K562 (cell line): Measurements from ENCODE around the gene TTC21A. TPM values are rescaled to one million over a fixed set of nuclear protein-coding genes. Genes with fewer than 3 reads are reported as not detected.

ENCODE experiments used
- ATAC-seq: fragments of 200-7000 bp; cut with Tn5 transposase; 3 replicates; pipeline ENCODE4 v1.9.1; 2020; ENCODE audit warnings: moderate library complexity
- BruUV-seq: library from RNA; stranded (reverse); fragments of 400-500 nt; replicated peaks from 2 replicates; lab custom pipeline; 2021; lab: Mats Ljungman, UMichigan
- CTCF ChIA-PET: fragments of 300-600 bp; formaldehyde crosslinking; extraction: SDS; loops from one replicate; lab custom pipeline; 2021; ENCODE audit warnings: low intra/inter-chr PET ratio; lab: Yijun Ruan, JAX
- POLR2A ChIA-PET: fragments of 300-600, 350-650 bp; sonication (Branson Sonifier 250); formaldehyde crosslinking; extraction: SDS; loops from one replicate; lab custom pipeline; 2021; ENCODE audit warnings: antibody characterized with exemption, inconsistent platforms; lab: Yijun Ruan, JAX
- DNase-seq, 4 experiments: peaks; one replicate each; pipeline versions ENCODE4 v3.0.0 to v3.0.0-alpha.2; 2011 to 2018; ENCODE audit warnings: low spot score in 3 of 4, mixed read lengths in 3 of 4; ENCODE audit errors: extremely low read depth in 1 of 4
- FAIRE-seq: peaks from 2 replicates; lab custom pipeline; 2011; peaks lifted over from hg19 to GRCh38; lab: Jason Lieb, UNC
- H2AFZ ChIP-seq: 2 replicates; pipeline ENCODE4 v1.6.0; 2011; ENCODE audit warnings: low read depth, low read length, control low read depth, inconsistent platforms
- H3K27ac ChIP-seq: fragments of 200-600 bp; 3 replicates; pipeline ENCODE4 v1.8.0; 2011; ENCODE audit warnings: low read depth, mild to moderate bottlenecking, control low read depth, inconsistent platforms, low read length, moderate library complexity, mixed read lengths; ENCODE audit errors: extremely low read depth
- H3K27me3 ChIP-seq, 2 experiments: fragments of 300-600 bp in 1 of 2; 2 replicates in 1 of 2; 3 replicates in 1 of 2; pipeline versions ENCODE4 v1.6.0 to v1.8.0; 2011; ENCODE audit warnings: inconsistent platforms in 2 of 2, low read length in 2 of 2, mild to moderate bottlenecking in 1 of 2, mixed read lengths in 1 of 2, moderate library complexity in 1 of 2; ENCODE audit not compliant: control insufficient read depth in 2 of 2, insufficient read depth in 2 of 2
- H3K36me3 ChIP-seq: fragments of 300-600 bp; 3 replicates; pipeline ENCODE4 v1.8.0; 2011; ENCODE audit warnings: mild to moderate bottlenecking, low read length, inconsistent platforms; ENCODE audit not compliant: control insufficient read depth, insufficient read depth
- H3K4me1 ChIP-seq, 2 experiments: fragments of 200-600 bp in 1 of 2; replicated peaks in 1 of 2; 2 replicates in 1 of 2; 3 replicates in 1 of 2; pipeline versions ENCODE4 v1.5.1 to v1.8.0; 2011; ENCODE audit warnings: inconsistent platforms in 2 of 2, low read length in 2 of 2, mild to moderate bottlenecking in 1 of 2, mixed read lengths in 1 of 2, moderate library complexity in 1 of 2; ENCODE audit not compliant: control insufficient read depth in 2 of 2, insufficient read depth in 2 of 2
- H3K4me2 ChIP-seq: 2 replicates; pipeline ENCODE4 v1.6.1; 2011; ENCODE audit warnings: low read length, control low read depth, inconsistent platforms, mixed read lengths; ENCODE audit not compliant: insufficient read depth
- H3K4me3 ChIP-seq: fragments of 200-600 bp; sonication (generic), shearing (Covaris generic); 2 replicates; pipeline ENCODE4 v1.5.1; 2016; ENCODE audit warnings: control low read depth, inconsistent platforms
- H3K79me2 ChIP-seq: fragments of 200-600 bp; 3 replicates; pipeline ENCODE4 v1.8.0; 2011; ENCODE audit warnings: low read length, inconsistent platforms; ENCODE audit not compliant: control insufficient read depth, insufficient read depth
- H3K9ac ChIP-seq, 2 experiments: 2 replicates each; pipeline versions ENCODE4 v1.6.0 to v1.6.1; 2011; ENCODE audit warnings: low read depth in 2 of 2, low read length in 2 of 2, control low read depth in 1 of 2, inconsistent platforms in 1 of 2, mild to moderate bottlenecking in 1 of 2, mixed read lengths in 1 of 2; ENCODE audit not compliant: insufficient read depth in 1 of 2
- H3K9me1 ChIP-seq: one replicate; pipeline ENCODE4 v1.6.0; 2011; ENCODE audit warnings: inconsistent platforms, mild to moderate bottlenecking, low read length, moderate library complexity; ENCODE audit not compliant: control insufficient read depth, insufficient read depth
- H3K9me3 ChIP-seq: replicated peaks from 2 replicates; pipeline ENCODE4 v1.5.1; 2011; ENCODE audit warnings: low read depth, low read length, inconsistent platforms; ENCODE audit not compliant: control insufficient read depth, insufficient read depth
- H4K20me1 ChIP-seq: replicated peaks from 2 replicates; pipeline ENCODE4 v1.6.1; 2011; ENCODE audit warnings: low read length, inconsistent platforms, mixed read lengths; ENCODE audit not compliant: control insufficient read depth, insufficient read depth
- MYNN ChIP-seq, 2 experiments: sonication (generic); formaldehyde crosslinking in 1 of 2; IDR thresholded peaks; 2 replicates each; pipeline versions ENCODE4 v1.5.0 to v1.6.1; 2016 to 2020; ENCODE audit warnings: antibody characterized with exemption in 1 of 2, missing genetic modification reagents in 1 of 2
- SLC30A9 ChIP-seq: fragments of 250-450 bp; sonication (Bioruptor Pico); IDR thresholded peaks from 2 replicates; pipeline ENCODE4 v1.8.0; 2022; ENCODE audit warnings: mild to moderate bottlenecking, moderate library complexity
- SUPT5H ChIP-seq: fragments of 450-650 bp; IDR thresholded peaks from 2 replicates; pipeline ENCODE4 v1.6.1; 2016
- ZNF197 ChIP-seq: fragments of 200-800 bp; sonication (Bioruptor generic); IDR thresholded peaks from 2 replicates; pipeline ENCODE4 v1.6.1; 2016; ENCODE audit warnings: low read depth, missing genetic modification characterization, missing compliant biosample characterization
- ZNF263 ChIP-seq: sonication (generic); formaldehyde crosslinking; IDR thresholded peaks from 2 replicates; pipeline ENCODE4 v1.8.0; 2022; ENCODE audit warnings: mild to moderate bottlenecking, missing genetic modification reagents, borderline replicate concordance
- WGBS: fragments of 100-300 bp; shearing (Covaris generic); methylation state at CpG from one replicate; pipeline ENCODE4 v1.1.6; 2016; ENCODE audit warnings: low coverage, mixed read lengths; ENCODE audit not compliant: insufficient coverage; ENCODE audit errors: missing lambda C conversion rate; 5-methylcytosine and 5-hydroxymethylcytosine counted together
- in situ Hi-C: fragments of 300-500 bp; cut with MboI; formaldehyde crosslinking; loops from 4 replicates; pipeline ENCODE4 v1.15.0; 2018; ENCODE audit warnings: inconsistent platforms, mixed read lengths
- intact Hi-C: fragments of 100-400 bp; cut with micrococcal nuclease; formaldehyde crosslinking; loops from 2 replicates; pipeline ENCODE4 v1.14.2; 2022
- polyA plus RNA-seq, 8 experiments: library from polyadenylated mRNA; depleted of rRNA in 4 of 8; stranded (reverse) in 5 of 8; unstranded in 3 of 8; fragments of >200 nt; fragmentation: Nextera tagmentation in 2 of 8; fragmentation: Illumina TruSeq in 1 of 8; extraction: Ambion mirVana in 2 of 8; extraction: Trizol in 1 of 8; gene quantifications; 2 replicates each; pipeline versions ENCODE4 v1.2.1 to v1.2.3, GENCODE V29; 2011 to 2014; ENCODE audit warnings: inconsistent platforms in 1 of 8, missing spikeins in 1 of 8
- total RNA-seq, 7 experiments: library from RNA; depleted of rRNA in 6 of 7; stranded (reverse); fragments of >200 nt in 6 of 7; fragmentation: Illumina TruSeq in 2 of 7; extraction: Trizol in 2 of 7; gene quantifications; 2 replicates each; pipeline versions ENCODE4 v1.2.1 to v1.2.3, GENCODE V29; 2011 to 2021; ENCODE audit warnings: low replicate concordance in 1 of 7
- TF ChIP-seq, protein P1 (sequence below): sonication (generic); formaldehyde crosslinking; IDR thresholded peaks from 2 replicates; pipeline ENCODE4 v1.8.0; 2022; ENCODE audit warnings: missing genetic modification reagents, mild to moderate bottlenecking, borderline replicate concordance

The TTC21A gene
- total and polyA plus RNA-seq, 9 of the 15 experiments (the other 6 are each of a cell fraction or from before 2014, with no cell fraction given) = 0.22 to 1.4 (median 0.70) TPM

DNA sequence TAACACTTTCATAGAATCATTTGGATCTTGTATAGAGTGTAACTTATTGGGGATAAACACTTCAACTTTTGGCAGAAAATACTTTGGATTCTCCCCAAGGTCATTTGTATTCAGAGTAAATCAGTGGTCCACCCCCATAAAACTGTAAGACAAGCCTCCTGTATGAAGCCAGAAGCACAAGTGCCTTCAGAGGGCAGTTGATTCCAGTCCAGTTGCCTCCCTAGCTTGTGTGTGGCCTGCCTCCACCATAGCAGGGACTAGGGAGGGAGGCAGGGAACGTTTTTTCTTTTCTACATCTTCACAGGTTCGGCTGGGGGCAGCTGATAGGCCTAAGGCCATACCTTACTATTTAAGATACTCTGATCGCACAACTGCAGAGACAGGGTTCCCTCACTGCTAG is 11.7 kb upstream of the TTC21A start:
- ChIA-PET CTCF (no interaction called here), POLR2A (interaction anchor here (0.6 to 1.8 kb wide), 4 partner anchors 9 to 399 kb away, joined by 3 to 5 read pairs (median 4); no protein-coding TSS in a partner anchor)
- peaks cover 4% of the 10 kb centered on the region; the same call in 1 of the 2 replicates for H4K20me1 ChIP-seq
- no peak overlapping the region for H3K27ac ChIP-seq
- H3K79me2 ChIP-seq = peaks cover 2% of the 10 kb centered on the region; the same call in 1 of the 3 replicates
- ATAC-seq = peak; percentile 17
- H3K9me1 ChIP-seq = no peaks in the 10 kb centered on the region
- 48% methylated on average over 3 of the region's 3 CpGs for WGBS
- BruUV-seq = no TSS peak
- FAIRE-seq = no peak
- intact Hi-C loops = no loop called here
- H2AFZ ChIP-seq = no peak overlapping the region
- no peak overlapping the region for H3K9ac ChIP-seq
- H3K4me3 ChIP-seq = no peak overlapping the region
- no peaks in the 10 kb centered on the region for H3K4me1 ChIP-seq
- no peaks in the 10 kb centered on the region for H3K9me3 ChIP-seq
- H3K27me3 ChIP-seq = no peaks in the 10 kb centered on the region
- TF ChIP-seq ZNF197 (CRISPR knock-in tag) (no peak), ZNF263 (CRISPR knock-in tag) (no peak), SUPT5H (peak; percentile 16; the same call in 1 of the 2 replicates), MYNN (IDR thresholded peaks at IDR 0.05) (no peak), MYNN (CRISPR knock-in tag; IDR thresholded peaks at IDR 0.05) (no peak), SLC30A9 (CRISPR knock-in tag) (no peak)
- TF ChIP-seq, protein P1, sequence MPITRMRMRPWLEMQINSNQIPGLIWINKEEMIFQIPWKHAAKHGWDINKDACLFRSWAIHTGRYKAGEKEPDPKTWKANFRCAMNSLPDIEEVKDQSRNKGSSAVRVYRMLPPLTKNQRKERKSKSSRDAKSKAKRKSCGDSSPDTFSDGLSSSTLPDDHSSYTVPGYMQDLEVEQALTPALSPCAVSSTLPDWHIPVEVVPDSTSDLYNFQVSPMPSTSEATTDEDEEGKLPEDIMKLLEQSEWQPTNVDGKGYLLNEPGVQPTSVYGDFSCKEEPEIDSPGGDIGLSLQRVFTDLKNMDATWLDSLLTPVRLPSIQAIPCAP (CRISPR knock-in tag) = no peak
- no peak for DNase-seq
- in situ Hi-C loops = no loop called here
- no peak overlapping the region for H3K4me2 ChIP-seq
- peaks cover 92% of the 10 kb centered on the region for H3K36me3 ChIP-seq
